Right ventricle myocardium inferior (tissue), 1 donor: ENCODE measurements around the gene PCBD1. TPM values are rescaled to one million over a fixed set of nuclear protein-coding genes. Genes with fewer than 3 reads are reported as not detected.

Experiments
- ATAC-seq: fragments of 200-7000 bp; cut with Tn5 transposase; one replicate; pipeline ENCODE4 v1.9.1; 2020; ENCODE audit warnings: mild to moderate bottlenecking, moderate library complexity
- DNase-seq: peaks from one replicate; pipeline ENCODE4 v3.0.0; 2021; ENCODE audit errors: missing footprints
- intact Hi-C: fragments of 100-400 bp; cut with DNase I; formaldehyde crosslinking; loops from one replicate; pipeline ENCODE4 v1.11.0; 2022
- total RNA-seq: library from RNA; stranded (reverse); fragmentation: NEBNext Ultra II Directional; extraction: Animal tissue kit (Norgen Biotek cat#: 25700); gene quantifications from one replicate; pipeline ENCODE4 v1.2.1, GENCODE V29; 2021
- donor health status: DM: no; HTN: yes; CAD: no; lungs with severe emphysema.

The PCBD1 gene
- total RNA-seq, 1 donor from 2014 or later: 155 TPM

DNA sequence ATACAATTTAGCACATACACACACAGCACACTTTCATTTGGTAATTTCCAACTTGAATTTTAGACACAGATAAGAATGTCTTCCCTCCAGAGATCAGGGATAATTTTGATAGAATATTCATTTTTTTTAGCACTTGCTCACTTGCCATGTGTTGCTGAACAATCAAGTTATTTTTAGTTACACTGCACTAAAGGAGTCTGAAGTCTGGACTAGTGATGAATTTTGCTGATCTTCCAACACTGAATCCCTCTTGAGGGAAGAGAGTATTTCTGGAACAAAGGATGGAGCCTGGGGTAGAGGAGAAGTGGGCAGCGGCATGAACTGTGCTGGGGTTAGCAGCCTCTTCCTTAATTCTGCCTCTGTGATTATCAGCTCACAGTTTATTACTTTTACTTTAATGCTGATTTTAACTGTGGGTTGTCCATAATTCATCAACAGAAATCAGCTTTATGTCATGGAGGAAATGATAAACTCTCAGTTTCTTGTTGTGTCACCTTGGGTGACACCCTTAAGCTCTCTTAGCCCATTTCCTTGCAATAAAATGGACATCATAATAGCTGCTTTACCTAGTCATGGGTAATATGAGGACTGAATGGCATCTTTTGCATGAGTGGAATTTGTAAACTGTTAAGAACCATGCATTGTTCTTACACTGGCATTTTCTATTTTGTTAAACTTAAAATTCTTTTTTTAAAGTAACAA lies 40.6 kb downstream of the PCBD1 start:
- no peak for DNase-seq
- intact Hi-C loops: no loop called here
- no peak for ATAC-seq

DNA sequence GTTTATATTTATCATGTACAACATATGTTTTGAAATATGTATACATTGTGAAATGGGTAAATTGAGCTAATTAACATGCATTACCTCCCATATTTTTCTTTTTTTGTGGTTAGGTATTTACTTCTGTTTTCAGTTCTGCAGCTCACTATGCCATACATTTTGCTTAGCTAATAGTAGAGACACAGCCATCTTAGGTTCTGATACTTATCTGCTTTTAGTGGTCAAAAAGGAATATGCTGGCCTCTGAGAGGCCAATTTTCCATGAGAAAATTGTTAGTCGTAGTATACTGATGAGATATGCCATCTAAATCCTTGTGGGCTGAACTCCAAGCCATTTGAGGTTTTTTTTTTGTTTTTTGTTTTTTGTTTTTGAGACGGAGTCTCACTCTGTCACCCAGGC lies 41.6 kb downstream of the PCBD1 start:
- no peak for ATAC-seq

DNA sequence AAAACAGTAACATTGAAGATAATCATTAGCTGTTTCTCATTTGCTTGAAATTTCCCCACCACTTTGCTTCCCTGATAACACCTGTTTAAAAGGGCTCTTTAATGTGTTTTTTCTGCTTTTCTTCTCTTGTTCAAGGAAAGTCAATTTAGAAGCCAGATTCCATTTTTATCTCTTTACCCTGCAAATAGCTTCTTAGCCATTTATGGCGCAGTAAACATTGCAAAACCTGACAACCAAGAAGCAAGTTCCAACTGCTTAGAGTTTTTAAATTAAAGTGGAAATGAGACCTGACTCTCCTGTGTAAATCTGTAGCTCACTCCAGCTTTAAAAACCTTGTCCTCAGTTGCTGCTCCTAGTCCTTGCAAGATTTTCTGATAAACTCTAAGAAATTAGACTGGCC lies 42.5 kb downstream of the PCBD1 start:
- DNase-seq: no peak
- ATAC-seq: no peak
- intact Hi-C loops: no loop called here

More for the DNA sequence above, 41.6 kb downstream of the PCBD1 start:
- intact Hi-C loops: no loop called here
- DNase-seq: no peak

DNA sequence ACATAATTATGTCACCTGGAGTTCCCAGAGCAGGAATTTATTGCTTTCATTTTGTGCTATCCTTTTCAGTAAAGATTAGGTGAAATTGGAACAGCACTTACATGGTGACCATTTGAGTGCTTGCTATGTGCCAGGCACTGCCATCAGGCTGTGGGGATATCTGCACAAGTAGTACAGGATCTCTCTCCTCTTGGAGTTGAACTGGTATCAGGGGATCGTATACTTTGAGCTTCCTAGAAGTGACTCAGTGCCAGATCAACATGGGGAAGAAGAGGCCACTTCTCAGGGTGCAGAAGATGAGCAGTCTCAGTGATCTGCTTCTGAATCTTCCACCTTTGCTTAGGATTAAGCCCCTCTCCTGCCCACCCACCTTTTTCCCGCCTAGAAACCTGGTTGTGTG lies 43.1 kb downstream of the PCBD1 start:
- ATAC-seq (no peak), DNase-seq (no peak)
- intact Hi-C loops: no loop called here

DNA sequence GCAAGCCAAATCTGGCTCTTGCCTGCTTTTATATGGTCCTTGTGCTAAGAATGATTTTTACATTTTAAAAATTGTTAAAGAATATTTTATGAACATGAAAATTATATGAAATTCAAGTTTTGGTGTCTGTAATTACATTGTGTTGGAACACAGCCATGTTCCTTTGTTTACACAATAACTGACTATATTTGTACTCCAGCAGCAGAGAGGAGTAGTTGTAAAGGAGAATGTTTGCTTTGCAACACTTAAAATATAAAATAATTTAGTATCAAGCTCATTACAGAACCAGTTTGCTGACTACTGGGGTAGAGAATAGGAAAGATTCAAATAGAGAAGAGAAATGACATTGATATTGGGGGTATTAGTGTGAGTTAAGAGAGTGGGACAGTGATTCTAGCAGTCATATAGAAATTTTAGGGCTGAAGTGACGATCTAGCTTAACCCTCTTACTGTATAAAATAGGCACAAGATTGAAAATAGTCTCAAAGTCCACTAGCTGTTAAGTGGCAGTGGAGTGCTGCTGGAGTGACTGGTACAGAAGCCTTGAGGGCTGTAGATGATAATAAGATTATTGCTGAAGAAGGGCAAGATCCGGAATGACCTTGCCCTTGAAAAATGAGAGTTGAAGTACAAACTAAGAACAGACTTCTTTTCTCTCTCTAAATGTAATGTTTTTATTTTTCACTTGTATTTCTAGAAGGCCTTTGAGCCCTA lies 44.4 kb downstream of the PCBD1 start:
- ATAC-seq: no peak
- intact Hi-C loops: no loop called here
- no peak for DNase-seq

DNA sequence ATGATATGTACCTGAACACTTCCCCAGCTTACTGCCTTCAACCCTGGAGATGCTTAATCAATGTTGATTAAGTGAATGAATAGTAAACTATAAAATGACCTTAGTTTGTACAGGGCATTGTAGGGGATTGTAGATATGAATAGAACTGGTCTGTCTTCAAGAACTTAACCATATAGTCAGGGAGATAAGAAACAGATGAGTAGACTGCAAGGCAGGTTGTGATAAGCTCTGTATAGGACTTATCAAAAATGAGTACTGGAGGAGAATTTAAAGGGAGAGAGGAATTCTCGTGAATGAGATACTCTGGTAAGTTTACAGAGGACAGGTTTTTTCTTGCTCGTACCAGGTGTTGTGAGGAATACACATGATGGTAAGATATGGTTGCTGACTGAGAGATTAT lies 45.0 kb downstream of the PCBD1 start:
- DNase-seq (no peak), ATAC-seq (no peak)
- intact Hi-C loops: no loop called here

DNA sequence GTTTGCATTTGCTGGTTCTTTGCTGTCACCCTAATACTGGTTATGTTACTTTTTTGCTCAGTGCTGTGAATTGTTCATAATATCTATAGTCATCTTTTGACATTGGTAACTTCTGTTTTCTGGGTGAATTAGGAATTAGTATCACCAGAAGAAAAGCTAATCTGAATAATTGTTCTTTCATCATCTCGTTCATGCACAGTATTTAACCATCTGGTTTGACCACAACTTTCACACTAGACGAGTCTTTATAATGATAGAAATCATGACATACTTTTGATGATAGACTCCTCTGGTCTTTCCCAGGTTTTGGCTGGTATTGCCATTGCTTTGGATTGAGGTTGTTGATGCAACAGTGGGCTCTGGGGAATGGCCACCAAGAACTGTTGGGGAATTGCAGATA lies 47.5 kb downstream of the PCBD1 start:
- DNase-seq (no peak), ATAC-seq (no peak)
- intact Hi-C loops: no loop called here

DNA sequence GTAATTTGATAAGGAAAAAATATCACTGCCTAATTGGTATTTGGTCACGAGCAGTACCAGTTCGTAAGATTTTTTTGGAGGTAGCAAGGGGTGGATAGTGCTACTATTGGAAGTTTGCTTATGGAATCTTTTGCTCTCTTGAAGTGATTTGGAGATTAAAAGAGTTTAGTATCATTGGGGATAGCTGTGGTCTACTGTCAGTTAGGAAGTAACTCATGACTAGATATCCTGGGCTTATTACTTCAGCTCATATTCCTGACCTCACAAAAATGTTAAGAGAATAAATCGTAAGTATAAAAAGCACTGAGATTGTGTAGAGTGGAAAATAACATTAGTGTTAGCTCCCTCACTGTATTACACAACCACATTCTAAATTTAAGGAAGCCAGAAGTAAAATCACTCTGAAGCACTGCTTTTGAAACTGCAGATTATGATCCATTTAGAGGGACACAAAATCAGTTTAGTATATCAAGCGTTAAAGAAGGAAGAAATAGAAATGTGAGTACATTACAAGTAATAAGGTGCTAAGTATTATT lies 50.0 kb downstream of the PCBD1 start:
- DNase-seq (no peak), ATAC-seq (no peak)
- intact Hi-C loops: no loop called here

DNA sequence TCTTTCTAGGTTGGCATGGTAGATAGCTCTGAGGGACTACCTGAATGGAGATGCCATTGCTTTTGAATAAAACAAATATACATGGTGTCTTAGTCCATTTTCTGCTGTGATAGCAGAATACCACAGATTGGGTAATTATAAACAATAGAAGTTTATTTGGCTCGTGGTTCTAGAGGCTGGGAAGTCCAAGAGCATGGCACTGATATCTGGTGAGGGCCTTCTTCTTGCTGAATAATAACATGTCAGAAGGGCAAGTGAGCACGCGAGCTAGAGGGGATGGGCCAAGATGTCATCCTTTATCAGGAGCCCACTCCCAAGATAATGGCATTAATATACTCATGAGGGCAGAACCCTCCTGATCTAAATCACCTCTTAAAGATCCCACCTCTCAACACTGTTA lies 50.7 kb downstream of the PCBD1 start:
- intact Hi-C loops: no loop called here
- no peak for DNase-seq
- ATAC-seq: no peak

DNA sequence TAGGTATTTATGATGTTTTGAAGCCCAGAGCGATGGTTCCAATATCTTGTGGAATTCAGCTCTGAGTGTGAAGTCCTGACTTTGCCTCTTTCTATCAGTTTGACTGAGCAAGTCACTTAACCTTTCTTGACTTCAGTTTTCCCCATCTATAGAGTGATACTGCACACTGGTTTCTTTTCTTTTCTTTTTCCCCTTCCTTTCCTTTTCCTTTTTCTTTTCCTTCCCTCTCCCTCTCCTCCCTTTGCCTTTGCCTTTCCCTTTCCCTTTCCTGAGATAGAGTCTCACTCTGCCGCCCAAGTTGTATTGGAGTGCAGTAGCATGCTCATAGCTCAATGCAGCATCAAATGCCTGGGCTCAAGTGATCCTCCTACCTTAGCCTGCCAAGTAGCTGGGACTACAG lies 52.0 kb downstream of the PCBD1 start:
- no peak for ATAC-seq
- intact Hi-C loops: no loop called here
- DNase-seq: no peak

DNA sequence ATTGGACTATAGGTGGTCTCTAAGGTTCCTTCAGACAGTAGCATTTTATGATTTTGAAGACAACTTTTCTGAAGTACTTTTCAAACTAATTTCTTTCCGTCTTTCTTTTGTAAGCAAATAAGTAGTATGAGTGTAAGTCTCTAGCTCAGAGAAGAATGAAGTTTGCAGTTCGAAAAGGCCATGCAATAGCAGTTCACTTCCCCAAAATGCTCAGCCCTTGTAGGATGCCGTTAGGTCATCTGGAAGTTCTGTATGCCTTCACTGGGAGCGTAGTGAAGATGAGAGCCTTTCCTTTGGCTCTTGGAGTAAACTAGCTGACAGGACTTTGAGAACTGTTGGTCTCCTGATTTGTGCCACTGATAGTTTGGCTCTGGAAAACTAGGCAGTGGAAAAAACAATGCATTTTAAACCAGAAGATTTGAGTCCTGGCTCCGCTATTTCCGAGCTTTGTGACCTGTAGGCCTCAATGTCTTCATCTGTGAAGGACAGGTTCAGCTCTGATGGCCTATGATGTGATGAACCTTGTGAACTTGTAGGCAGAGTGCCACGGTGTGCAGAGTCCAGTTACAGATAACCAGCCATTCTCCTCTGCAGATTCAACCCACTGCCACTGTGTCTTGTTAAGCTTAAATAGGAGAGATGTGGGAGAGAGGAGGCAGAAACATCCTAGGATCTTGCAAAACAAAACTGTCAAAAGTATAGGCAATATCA lies 53.8 kb downstream of the PCBD1 start:
- no peak for ATAC-seq
- intact Hi-C loops: no loop called here

DNA sequence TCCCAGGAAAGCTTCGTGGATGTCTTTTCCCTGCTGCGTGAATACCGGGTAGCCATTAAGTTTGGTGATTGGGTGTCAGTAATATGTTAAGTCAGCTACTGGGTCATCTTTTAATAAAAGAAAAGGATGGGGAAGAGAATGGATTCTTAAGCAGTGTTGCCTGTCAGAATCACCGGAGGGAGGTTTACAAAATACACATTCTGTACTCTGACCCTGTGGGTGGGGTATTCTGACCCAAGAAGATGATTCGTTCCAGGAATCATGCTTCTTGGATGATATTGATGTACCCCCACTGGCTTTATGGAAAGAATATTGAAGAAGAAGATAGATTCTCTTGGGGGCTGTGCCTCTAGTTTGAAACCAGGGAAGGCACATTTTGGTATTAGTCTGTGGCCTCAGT lies 54.3 kb downstream of the PCBD1 start:
- intact Hi-C loops: no loop called here
- no peak for ATAC-seq
- DNase-seq: no peak

More for the DNA sequence above, 53.8 kb downstream of the PCBD1 start:
- no peak for DNase-seq

DNA sequence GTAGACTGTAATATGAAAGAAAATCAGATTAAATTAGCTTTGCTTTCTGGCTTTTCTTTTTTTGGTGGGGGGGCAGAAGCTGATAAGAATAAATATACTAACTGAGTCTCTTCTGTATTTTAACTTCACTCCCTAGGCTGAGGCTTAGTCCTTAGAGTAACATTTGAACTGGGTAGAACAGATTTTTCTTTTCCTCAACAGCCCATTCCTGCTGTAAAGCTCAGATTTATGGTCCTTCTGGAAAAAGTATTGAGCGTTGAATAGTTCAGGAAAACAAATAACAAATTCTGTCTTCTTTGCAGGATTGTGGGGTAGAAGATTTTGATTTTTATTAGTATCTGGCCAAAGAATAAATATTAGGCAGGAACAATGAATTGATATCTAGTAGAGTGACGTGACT lies 54.8 kb downstream of the PCBD1 start:
- ATAC-seq: no peak
- no peak for DNase-seq
- intact Hi-C loops: no loop called here

Other genes starting within 250 kb of the PCBD1 start
- gene ADAMTS14, start 216.1 kb downstream of the PCBD1 start, total RNA-seq: 0.43 TPM
- gene TBATA, start 103.2 kb downstream of the PCBD1 start, total RNA-seq: not detected
- gene SGPL1, start 72.6 kb downstream of the PCBD1 start, total RNA-seq: 13.1 TPM